ENCODE data around the gene NIPAL1.

Gene NIPAL1

GRCh38 chr4:48073567-48074103 lies 57.1 kb downstream of the NIPAL1 start:
- TF ChIP-seq, protein P1, sequence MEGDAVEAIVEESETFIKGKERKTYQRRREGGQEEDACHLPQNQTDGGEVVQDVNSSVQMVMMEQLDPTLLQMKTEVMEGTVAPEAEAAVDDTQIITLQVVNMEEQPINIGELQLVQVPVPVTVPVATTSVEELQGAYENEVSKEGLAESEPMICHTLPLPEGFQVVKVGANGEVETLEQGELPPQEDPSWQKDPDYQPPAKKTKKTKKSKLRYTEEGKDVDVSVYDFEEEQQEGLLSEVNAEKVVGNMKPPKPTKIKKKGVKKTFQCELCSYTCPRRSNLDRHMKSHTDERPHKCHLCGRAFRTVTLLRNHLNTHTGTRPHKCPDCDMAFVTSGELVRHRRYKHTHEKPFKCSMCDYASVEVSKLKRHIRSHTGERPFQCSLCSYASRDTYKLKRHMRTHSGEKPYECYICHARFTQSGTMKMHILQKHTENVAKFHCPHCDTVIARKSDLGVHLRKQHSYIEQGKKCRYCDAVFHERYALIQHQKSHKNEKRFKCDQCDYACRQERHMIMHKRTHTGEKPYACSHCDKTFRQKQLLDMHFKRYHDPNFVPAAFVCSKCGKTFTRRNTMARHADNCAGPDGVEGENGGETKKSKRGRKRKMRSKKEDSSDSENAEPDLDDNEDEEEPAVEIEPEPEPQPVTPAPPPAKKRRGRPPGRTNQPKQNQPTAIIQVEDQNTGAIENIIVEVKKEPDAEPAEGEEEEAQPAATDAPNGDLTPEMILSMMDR (IDR thresholded peaks at IDR 0.05; ENCODE audit: low read depth, low read length), result no peak
- DNase-seq (ENCODE audit: extremely low read depth, low read depth), result no peak

GRCh38 chr4:48074657-48075056 lies 58.1 kb downstream of the NIPAL1 start:
- DNase-seq (ENCODE audit: extremely low read depth, low read depth), result no peak
- TF ChIP-seq, protein P1 (IDR thresholded peaks at IDR 0.05; ENCODE audit: low read depth, low read length), result no peak

GRCh38 chr4:48078425-48078824 lies 61.9 kb downstream of the NIPAL1 start:
- DNase-seq (ENCODE audit: extremely low read depth, low read depth), result no peak
- TF ChIP-seq, protein P1 (IDR thresholded peaks at IDR 0.05; ENCODE audit: low read depth, low read length), result no peak

GRCh38 chr4:48078862-48079655 lies 62.5 kb downstream of the NIPAL1 start:
- DNase-seq (ENCODE audit: extremely low read depth, low read depth), result no peak
- TF ChIP-seq, protein P1 (IDR thresholded peaks at IDR 0.05; ENCODE audit: low read depth, low read length), result no peak

DNA sequence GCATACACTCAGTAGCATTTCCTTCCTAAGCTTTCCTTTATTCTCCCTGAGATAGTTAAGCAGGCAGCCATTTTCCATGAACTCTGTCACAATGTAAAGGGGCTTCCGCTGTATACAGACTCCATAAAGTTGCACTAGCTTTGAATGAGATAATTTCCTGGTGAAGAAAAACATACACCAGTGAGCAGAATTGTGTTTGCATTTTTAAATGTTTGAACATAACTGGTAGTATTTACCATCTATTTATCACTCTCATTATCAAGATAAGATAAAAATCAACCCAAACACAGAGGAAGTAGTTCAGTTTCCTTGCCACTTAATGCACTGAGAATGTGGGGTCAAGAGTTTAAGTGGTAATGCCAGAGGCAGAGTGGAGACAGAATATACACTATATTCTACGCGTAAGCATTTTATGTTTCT lies 63.4 kb downstream of the NIPAL1 start:
- DNase-seq (ENCODE audit: extremely low read depth, low read depth), result no peak
- TF ChIP-seq, protein P1 (IDR thresholded peaks at IDR 0.05; ENCODE audit: low read depth, low read length), result no peak

DNA sequence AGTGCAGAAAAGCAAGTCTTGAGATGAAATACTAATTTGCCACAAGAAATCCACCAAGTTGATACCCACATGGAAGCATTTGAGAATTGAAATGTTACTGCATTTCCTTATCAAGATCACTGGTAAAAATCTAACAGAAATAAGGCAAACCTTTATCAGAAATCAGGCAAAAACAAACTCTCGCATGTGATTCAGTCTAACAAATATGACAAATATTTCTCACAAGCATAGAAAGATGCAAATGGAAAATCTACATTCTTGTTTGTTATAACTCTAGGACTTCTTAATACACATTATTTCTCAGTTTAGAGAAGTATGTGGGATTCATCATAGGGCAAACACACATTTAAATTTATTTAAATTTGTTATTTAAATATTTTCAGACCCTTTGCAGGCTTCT lies 64.6 kb downstream of the NIPAL1 start:
- DNase-seq (ENCODE audit: extremely low read depth, low read depth), result no peak
- TF ChIP-seq, protein P1 (IDR thresholded peaks at IDR 0.05; ENCODE audit: low read depth, low read length), result no peak

DNA sequence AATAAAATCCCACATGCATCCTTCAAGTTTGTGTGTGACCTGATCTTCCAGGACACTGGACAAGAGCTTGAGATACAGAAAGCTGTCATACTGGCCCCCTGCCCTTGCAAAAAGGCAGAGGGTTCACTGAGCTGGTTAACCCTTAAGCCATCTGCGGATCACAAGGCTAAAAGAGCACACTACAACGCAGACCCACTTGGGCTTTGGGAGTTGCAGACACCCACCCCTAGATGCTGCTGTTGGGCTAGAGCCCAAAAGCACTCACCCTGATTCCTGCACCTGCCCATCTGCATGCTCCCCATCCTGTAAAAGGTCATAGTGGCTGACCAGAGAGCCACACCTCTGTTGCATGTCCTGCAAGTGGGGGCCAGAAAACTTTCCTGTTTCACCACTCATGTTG lies 66.4 kb downstream of the NIPAL1 start:
- TF ChIP-seq, protein P1 (IDR thresholded peaks at IDR 0.05; ENCODE audit: low read depth, low read length), result no peak
- no peak for DNase-seq (ENCODE audit: extremely low read depth, low read depth)
